Left forelimb (tissue), 1 donor: ENCODE results near the gene KIAA1671.

Experiments used
- DNase-seq: peaks from one replicate; pipeline ENCODE4 v3.0.0-alpha.2; 2018; ENCODE audit warnings: low spot score

Gene KIAA1671

GRCh38 chr22:24952837-24953383 lies 394 bp downstream of the KIAA1671 start:
- DNase-seq = no peak

- DNase-seq = no peak
Measured at GRCh38 chr22:24953384-24954113, 1.0 kb downstream of the KIAA1671 start.

GRCh38 chr22:24954114-24954463 lies 1.6 kb downstream of the KIAA1671 start:
- DNase-seq = no peak

- no peak for DNase-seq
Measured at GRCh38 chr22:24954856-24955255, 2.3 kb downstream of the KIAA1671 start.

- no peak for DNase-seq
Measured at GRCh38 chr22:24957043-24957442, 4.5 kb downstream of the KIAA1671 start.

- DNase-seq = no peak
Measured at GRCh38 chr22:24961217-24961844, 8.8 kb downstream of the KIAA1671 start.

- DNase-seq = no peak
Measured at GRCh38 chr22:24962094-24962493, 9.6 kb downstream of the KIAA1671 start.

- DNase-seq = no peak
Measured at GRCh38 chr22:24962835-24963234, 10.3 kb downstream of the KIAA1671 start.

GRCh38 chr22:24964441-24964840 lies 11.9 kb downstream of the KIAA1671 start:
- DNase-seq = no peak

- DNase-seq = no peak
Measured at GRCh38 chr22:24965822-24966626, 13.5 kb downstream of the KIAA1671 start.

GRCh38 chr22:24968066-24968561 lies 15.6 kb downstream of the KIAA1671 start:
- no peak for DNase-seq

- DNase-seq = no peak
Measured at GRCh38 chr22:24969560-24970301, 17.2 kb downstream of the KIAA1671 start.

GRCh38 chr22:24972369-24972768 lies 19.9 kb downstream of the KIAA1671 start:
- DNase-seq = no peak

- DNase-seq = no peak
Measured at GRCh38 chr22:24973872-24974271, 21.4 kb downstream of the KIAA1671 start.

- DNase-seq = no peak
Measured at GRCh38 chr22:24975125-24975640, 22.7 kb downstream of the KIAA1671 start.

- DNase-seq = no peak
Measured at GRCh38 chr22:24975813-24976341, 23.4 kb downstream of the KIAA1671 start.

GRCh38 chr22:24976442-24977218 lies 24.1 kb downstream of the KIAA1671 start:
- DNase-seq = no peak

- peak; percentile 71 for DNase-seq
Measured at GRCh38 chr22:24977370-24978221, 25.1 kb downstream of the KIAA1671 start.

GRCh38 chr22:24978308-24978707 lies 25.8 kb downstream of the KIAA1671 start:
- no peak for DNase-seq

- no peak for DNase-seq
Measured at GRCh38 chr22:24981066-24981465, 28.6 kb downstream of the KIAA1671 start.
